ENCODE results near the gene PSMD9.
"Not testable (repeated sequence)": the region's sequence is repeated elsewhere in the genome, so short reads cannot be mapped to it uniquely, and the experiment has no call there.

The PSMD9 gene

GRCh38 chr12:121874071-121874470, 14.5 kb upstream of the PSMD9 start:
- DNase-seq = no peak

DNA sequence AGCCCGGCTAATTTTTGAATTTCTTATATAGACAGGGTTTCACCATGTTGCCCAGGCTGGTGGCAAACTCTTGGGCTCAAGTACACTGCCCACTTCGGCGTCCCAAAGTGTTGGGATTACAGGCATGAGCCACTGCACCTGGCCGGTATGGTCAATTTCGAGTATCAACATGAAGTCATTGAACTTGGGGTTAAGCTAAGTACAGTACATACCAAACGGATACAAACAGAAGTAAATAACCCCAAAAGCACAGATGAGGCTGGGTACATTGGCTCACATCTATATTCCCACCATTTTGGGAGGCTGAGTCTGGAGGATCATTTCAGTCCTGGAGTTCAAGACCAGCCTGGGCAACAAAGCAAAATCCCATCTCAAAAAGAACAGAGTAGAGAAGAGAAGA, 13.0 kb upstream of the PSMD9 start:
- DNase-seq = no peak

GRCh38 chr12:121876080-121876447, 12.5 kb upstream of the PSMD9 start:
- DNase-seq = not testable (repeated sequence)

GRCh38 chr12:121883315-121883660, 5.3 kb upstream of the PSMD9 start:
- no peak for DNase-seq

DNA sequence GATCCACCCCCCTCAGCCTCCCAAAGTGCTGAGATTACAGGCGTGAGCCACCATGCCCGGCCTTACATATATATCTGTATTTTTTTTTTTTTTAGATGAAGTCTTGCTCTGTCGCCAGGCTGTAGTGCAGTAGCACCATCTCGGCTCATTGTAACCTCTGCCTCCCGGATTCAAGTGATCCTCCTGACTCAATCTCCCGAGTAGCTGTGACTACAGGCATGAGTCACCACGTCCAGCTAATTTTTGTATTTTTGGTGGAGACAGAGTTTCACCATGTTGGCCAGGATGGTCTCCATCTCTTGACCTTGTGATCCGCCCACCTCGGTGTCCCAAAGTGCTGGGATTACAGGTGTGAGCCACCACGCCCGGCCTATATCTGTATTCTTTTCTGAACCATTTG, 3.5 kb upstream of the PSMD9 start:
- DNase-seq = not testable (repeated sequence)

DNA sequence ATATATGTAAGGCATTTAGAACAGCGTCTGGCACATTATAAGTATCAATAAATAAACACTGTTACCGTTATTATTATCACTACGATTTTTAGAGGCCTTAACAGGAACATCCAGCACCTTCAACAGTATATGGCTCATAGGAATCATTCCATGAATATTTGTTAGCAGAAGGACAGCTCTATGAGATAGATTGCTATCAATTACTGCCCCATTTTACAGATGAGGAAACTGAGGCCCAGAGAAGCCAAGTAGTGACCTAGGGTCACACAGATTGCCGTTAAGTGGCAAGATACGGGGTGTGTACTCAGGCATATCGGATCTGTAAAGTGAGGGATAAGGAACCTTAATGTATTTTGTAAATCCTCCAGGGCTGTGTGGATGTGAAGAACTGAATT, 510 bp upstream of the PSMD9 start:
- no peak for DNase-seq

GRCh38 chr12:121889274-121889624, 659 bp downstream of the PSMD9 start:
- DNase-seq = no peak

DNA sequence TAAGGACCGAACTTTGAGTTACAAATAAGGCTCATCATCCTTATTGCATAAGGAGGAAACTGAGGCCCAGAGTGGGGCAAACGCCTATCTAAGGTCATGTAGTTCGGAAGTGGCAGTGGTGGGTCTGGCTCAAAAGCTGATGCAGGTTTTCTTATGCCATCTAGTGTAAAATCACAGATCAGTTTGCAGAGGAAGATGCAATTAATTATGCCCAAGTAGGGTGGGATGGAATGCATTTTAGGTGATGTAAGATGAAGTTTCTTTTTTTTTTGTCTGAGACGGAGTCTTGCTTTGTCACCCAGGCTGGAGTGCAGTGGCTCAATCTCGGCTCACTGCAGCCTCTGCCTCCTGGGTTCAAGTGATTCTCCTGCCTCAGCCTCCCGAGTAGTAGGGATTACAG, 1.1 kb downstream of the PSMD9 start:
- not testable (repeated sequence) for DNase-seq

DNA sequence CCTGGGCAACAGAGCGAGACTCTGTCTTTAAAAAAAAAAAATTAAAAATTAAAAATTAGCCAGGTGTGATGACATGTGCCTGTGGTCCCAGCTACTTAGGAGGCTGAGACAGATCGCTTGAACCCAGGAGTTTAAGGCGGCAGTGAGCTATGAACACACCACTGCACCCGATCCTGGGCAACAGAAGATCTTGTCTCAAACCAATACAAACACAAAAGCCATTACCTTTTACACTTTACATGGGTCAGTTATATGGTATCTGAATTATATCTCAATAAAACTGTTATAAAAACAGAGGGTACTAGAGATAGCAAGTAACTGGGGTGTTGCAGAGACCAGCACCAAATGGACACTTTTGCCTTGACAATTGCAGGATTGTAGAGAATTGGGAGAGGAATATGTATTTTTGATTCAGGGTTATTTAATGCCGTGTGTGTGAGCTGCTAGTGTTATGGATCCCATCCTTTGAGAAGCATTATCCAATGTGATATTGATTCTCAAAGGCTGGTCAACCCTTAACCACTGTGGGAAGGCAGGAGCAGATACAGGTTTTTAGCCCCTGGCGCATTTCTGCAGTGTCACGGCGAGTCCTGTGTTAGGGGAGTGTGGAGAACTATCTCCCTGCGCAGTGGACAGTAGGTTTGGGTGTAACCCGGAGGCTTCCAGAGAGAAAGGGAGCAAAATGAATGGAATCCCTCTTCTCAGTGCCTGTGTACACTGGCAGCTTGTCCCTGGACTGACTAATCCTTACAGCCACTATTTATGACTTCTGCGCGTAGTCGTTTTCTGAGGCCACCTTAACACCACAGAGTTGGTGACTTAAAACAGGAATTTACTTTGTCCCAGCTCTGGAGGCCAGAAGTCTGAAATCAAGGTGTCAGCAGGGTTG, 4.3 kb downstream of the PSMD9 start:
- no peak for DNase-seq

GRCh38 chr12:121893961-121894460, 5.4 kb downstream of the PSMD9 start:
- no peak for DNase-seq

DNA sequence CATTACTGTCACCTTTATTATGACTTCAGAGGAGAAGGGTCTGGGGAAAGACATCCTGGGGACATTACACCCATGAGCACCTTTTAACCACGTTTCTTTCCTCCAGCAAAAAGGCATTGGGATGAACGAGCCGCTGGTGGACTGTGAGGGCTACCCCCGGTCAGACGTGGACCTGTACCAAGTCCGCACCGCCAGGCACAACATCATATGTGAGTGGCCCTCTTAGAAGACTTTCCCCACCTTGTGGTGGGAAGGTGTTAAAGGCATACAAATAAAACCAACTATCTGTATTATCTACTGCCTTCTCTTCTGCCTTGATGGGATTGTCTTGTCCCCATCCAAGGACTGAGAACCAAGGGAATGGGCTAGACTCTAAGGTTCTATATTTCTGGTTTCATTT, 6.0 kb downstream of the PSMD9 start:
- no peak for DNase-seq

- no peak for DNase-seq
Measured at GRCh38 chr12:121898287-121898686, 9.7 kb downstream of the PSMD9 start.

GRCh38 chr12:121899590-121899989, 11.0 kb downstream of the PSMD9 start:
- no peak for DNase-seq

- DNase-seq = no peak
Measured at GRCh38 chr12:121903202-121903601, 14.6 kb downstream of the PSMD9 start.

GRCh38 chr12:121905746-121906145, 17.2 kb downstream of the PSMD9 start:
- DNase-seq = no peak

- no peak for DNase-seq
Measured at GRCh38 chr12:121908702-121909101, 20.1 kb downstream of the PSMD9 start.

- DNase-seq = no peak
Measured at GRCh38 chr12:121911824-121912585, 23.4 kb downstream of the PSMD9 start.

DNA sequence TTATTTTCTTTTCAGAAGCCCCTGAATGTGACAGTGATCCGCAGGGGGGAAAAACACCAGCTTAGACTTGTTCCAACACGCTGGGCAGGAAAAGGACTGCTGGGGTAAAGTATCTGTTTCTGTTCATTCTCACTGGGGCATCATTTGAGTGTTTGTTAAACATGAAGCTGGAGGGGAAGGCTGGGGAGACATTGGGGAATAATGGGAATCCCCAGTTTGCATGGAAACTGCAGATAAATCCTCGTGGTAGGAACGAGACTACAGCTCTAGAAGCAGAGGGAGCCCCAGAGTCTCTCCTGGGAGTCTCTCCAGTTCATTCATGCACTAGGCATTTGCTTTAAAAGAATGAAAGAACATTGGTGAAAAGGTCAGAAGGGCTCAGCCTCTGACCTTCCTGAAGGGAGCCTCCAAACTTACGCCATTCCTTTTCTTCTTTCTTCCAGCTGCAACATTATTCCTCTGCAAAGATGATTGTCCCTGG, 27.3 kb downstream of the PSMD9 start:
- DNase-seq = no peak

DNA sequence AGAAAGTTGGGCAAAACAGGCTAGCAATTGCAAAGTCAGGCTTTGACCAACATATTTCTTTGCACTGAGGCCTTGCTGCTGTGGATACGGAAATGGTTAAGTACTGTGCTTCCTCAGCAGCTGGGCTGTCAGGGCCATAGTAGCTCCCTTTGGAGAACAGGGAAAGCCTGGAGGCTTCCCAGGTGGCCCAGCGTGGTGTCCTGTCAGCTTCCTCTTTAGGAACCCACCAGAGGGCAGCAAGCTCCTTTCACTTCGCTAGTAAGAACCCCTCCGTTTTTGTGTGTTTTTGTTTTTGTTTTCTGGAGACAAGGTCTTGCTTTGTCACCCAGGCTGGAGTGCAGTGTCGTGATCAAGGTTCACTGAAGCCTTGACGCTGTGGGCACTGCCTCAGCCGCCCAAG, 28.1 kb downstream of the PSMD9 start:
- no peak for DNase-seq

- no peak for DNase-seq
Measured at GRCh38 chr12:121917950-121918678, 29.5 kb downstream of the PSMD9 start, which contains the start of gene CFAP251. TSS of gene CFAP251 (plus strand) at chr12:121918592. CDS start at chr12:121921306, 2,714 bp downstream.

- no peak for DNase-seq
Measured at GRCh38 chr12:121918679-121919038, 30.1 kb downstream of the PSMD9 start.

DNA sequence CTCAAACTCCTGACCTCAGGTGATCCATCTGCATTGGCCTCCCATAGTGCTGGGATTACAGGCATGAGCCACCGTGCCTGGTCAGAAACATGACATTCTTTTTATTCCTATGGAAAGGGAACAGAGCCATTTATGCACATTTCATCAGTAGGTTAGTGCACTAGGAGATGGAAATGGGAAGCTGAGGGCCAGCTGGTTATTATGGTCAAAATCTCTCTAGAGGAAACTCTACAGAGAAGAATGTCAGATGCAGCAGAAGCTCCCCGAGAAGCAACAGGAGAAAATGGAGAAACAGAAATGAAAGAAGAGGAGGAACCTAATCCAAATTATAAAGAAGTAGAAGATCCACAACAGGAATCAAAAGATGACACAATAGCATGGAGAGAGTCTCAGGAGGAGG, 32.5 kb downstream of the PSMD9 start:
- no peak for DNase-seq

DNA sequence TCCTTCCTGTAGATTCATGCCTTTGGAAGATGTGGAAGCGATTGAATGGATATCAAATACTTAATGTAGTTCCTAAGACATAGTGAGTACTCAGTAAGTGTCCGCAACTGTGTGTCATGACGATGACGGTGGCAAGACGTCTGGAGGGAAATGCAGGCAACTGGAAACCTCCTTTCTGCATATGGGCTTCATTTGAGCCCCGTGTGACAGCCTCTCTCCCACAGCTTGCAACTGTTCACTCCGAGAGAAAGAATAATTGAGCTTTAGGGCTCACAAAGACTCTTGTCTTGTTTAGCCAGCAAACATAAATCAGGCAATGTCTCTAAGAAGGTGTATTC, 36.7 kb downstream of the PSMD9 start:
- no peak for DNase-seq
